Activated CD4-positive, alpha-beta T cell treated with anti-CD3 and anti-CD28 coated beads, Interleukin-2, amount 50 U/mL, for 1 hour (primary cell): ENCODE results near the gene TIMM44.
A peak's percentile ranks its signal among the peaks of the same experiment; 100 is the strongest.

Source experiments
- DNase-seq: peaks from one replicate; pipeline ENCODE4 v3.0.0-alpha.2; 2020

Gene TIMM44

GRCh38 chr19:7912697-7913564 is 30.5 kb downstream of the TIMM44 start:
- DNase-seq, result no peak

GRCh38 chr19:7912144-7912696 is 31.2 kb downstream of the TIMM44 start:
- DNase-seq, result no peak

GRCh38 chr19:7911508-7912143 is 31.8 kb downstream of the TIMM44 start:
- no peak for DNase-seq

GRCh38 chr19:7910321-7911161 is 32.9 kb downstream of the TIMM44 start:
- no peak for DNase-seq

- DNase-seq, result no peak
These were observed 33.9 kb downstream of the TIMM44 start for GRCh38 chr19:7909471-7910067.

GRCh38 chr19:7908742-7909461 is 34.6 kb downstream of the TIMM44 start:
- DNase-seq, result no peak

GRCh38 chr19:7908078-7908699 is 35.3 kb downstream of the TIMM44 start:
- DNase-seq, result no peak

- no peak for DNase-seq
These were observed 35.9 kb downstream of the TIMM44 start for GRCh38 chr19:7907544-7907943.

- no peak for DNase-seq
These were observed 36.3 kb downstream of the TIMM44 start for GRCh38 chr19:7907122-7907521.

- no peak for DNase-seq
These were observed 37.6 kb downstream of the TIMM44 start for GRCh38 chr19:7905859-7906258.

GRCh38 chr19:7905268-7905667 is 38.2 kb downstream of the TIMM44 start:
- DNase-seq, result no peak

GRCh38 chr19:7904074-7905020 is 39.1 kb downstream of the TIMM44 start:
- peak; percentile 61 for DNase-seq

GRCh38 chr19:7903244-7904073 is 40.0 kb downstream of the TIMM44 start, which contains the start of gene MAP2K7:
MAP2K7 (plus strand) TSS chr19:7903877; CDS start chr19:7903945, 68 bp downstream.
- DNase-seq, result peak; percentile 100

- no peak for DNase-seq
These were observed 40.6 kb downstream of the TIMM44 start for GRCh38 chr19:7902796-7903243.

GRCh38 chr19:7901337-7901736 is 42.1 kb downstream of the TIMM44 start:
- DNase-seq, result no peak

GRCh38 chr19:7900931-7901330 is 42.5 kb downstream of the TIMM44 start:
- no peak for DNase-seq

- no peak for DNase-seq
These were observed 43.0 kb downstream of the TIMM44 start for GRCh38 chr19:7900401-7900870.

- no peak for DNase-seq
These were observed 43.6 kb downstream of the TIMM44 start for GRCh38 chr19:7899751-7900378.
